Stimulated activated CD4-positive, alpha-beta T cell treated with anti-CD3 and anti-CD28 coated beads, Interleukin-1b, Interleukin-23, amount 100 ng/mL, for 1 hour (primary cell): ENCODE data around the gene SPATC1L.

Experiments used
- DNase-seq, 2 donors: peaks; one replicate each; pipeline ENCODE4 v3.0.0-alpha.2; 2020; ENCODE audit warnings: low read depth in 2 of 2

SPATC1L gene

GRCh38 chr21:46121286-46122221 lies 62.7 kb downstream of the SPATC1L start:
- no peak for DNase-seq

DNA sequence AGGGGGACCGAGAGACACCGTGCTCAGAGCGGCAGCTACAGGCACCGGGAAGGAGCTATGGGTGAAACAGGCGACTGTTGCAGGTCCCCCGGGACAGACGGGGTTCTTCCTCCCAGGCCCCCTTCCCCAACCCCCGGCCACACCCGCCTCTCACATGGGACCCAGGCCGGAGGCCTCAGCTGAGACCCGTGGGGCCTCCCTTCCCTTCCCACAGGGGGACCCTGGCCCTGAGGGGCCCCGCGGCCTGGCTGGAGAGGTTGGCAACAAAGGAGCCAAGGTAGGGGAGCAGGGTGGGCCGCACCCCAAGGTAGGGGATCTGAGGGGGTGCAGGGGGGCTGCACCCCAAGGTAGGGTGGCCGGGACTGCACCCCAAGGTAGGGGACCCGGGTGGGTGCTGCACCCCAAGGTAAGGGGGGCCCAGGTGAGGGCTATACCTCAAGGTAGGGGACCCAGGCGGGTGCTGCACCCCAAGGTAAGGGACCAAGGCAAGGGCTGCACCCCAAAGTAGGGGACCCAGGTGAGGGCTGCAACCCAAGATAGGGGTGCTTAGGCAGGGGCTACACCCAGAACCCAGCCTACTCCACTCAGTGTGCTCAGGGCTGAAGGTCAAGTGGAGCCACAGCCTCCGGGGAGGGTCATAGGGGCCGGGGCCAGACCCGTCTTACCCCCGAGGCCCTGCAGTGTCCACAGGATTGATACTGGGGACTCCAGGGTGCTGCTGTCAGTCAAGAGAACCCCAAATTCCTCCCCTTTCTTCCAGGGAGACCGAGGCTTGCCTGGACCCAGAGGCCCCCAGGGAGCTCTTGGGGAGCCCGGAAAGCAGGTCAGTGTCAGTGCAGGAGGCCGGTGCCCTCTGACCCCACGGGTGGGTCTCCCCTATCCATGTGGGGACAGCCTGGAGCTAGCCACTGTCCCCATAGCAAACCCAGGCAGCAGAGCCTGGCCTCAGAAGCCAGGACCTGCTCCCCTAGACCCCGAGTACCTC lies 63.7 kb downstream of the SPATC1L start:
- DNase-seq: no peak

GRCh38 chr21:46119637-46120271 lies 64.5 kb downstream of the SPATC1L start:
- DNase-seq: no peak

- DNase-seq: no peak
Measured at GRCh38 chr21:46119144-46119636, 65.1 kb downstream of the SPATC1L start.

- no peak for DNase-seq
Measured at GRCh38 chr21:46118316-46119143, 65.7 kb downstream of the SPATC1L start.

DNA sequence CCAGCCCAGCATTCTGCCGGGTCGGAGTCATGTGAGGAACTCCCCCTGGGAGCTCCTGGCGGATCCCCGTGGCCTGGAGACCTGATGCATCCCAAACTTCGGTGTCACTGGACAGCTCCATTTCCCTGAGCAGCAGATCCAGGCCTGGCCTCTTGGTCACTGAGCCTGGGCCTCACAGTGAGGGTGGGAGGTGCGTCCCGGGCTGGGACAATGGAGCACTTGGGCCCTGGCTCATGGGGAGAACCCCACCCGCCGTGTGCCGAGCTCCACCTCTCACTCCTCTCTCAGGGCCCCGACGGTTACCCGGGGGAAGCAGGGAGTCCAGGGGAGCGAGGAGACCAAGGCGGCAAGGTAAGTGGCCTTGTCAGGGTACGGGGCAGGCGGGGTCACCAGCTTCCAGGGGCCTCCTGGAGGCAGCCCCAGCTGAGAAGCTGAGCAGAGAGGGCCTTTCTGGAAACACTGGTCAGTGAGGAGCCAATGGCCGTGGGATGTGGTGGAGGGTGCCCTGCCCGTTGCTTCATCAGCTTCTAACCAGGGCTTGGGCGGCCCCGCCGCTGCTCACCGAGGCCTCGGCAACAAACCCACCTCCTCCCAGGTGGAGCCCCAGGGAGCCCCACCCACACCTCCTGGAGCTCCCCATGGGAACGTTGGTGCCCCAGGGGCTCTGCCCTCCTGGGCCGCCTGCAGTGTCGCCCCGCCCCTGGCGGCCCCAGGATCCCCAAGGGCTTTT lies 66.5 kb downstream of the SPATC1L start:
- no peak for DNase-seq

DNA sequence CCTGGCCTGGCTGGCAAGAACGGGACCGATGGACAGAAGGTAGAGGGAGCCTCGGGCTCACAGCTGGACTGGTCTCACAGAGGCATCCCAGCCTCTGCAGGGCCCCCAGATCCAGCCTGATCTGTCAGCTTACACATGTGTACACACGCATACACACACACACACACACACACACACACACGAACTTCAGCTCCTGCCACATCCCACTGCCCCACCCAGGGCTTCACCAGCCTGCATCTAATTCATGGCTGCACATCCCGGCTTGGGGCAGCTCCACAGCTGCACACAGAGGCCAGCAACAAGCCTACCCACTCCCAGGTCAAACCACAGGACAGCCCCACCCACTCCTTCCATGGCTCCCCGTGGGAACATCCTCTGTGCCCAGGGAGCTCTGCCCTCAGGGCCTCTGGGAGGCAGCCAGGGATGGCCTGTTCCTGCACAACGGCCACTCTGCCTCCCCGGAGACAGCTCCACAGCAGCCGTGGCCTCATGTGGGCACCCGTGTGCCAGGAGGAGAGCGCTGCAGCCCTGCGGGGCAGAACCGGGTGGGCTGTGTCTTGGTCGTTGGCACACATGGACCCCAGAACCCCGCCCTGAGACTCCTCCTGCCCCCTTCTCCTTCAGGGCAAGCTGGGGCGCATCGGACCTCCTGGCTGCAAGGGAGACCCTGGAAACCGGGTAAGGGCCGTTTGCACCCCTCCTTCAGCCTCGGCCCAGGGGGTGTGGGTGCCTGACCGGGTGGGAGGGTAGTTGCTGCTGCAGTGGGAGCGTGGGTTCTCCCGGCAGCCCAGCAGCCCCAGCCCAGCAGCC lies 67.3 kb downstream of the SPATC1L start:
- DNase-seq: no peak

- no peak for DNase-seq
Measured at GRCh38 chr21:46116189-46116775, 68.0 kb downstream of the SPATC1L start.

- DNase-seq: no peak
Measured at GRCh38 chr21:46115441-46116188, 68.6 kb downstream of the SPATC1L start.

GRCh38 chr21:46114963-46115362 lies 69.3 kb downstream of the SPATC1L start:
- no peak for DNase-seq

GRCh38 chr21:46113497-46114176 lies 70.6 kb downstream of the SPATC1L start:
- DNase-seq: no peak

DNA sequence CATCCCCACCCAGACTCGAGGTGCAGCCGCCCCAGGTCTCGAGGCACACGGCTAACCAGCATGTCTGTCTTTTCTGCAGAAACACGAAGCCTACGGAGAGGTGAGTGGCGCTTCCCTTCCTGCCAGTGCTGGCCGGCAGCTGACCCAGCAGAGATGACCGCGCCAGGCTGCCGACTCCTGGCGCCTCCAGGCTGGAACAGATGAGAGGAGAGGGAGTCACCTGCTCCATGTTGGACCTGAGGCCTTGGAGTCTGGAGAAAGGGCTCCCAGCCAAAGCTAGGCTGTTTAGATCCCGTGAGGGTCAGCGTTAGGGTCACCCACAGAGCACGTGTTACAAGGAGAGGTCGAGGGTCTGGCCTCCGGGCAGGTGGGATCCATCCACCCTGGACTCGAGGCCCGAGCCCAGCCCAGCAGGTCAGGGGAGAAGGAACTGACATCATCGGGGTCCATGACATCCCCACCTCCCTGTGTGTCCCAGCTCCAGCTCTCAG lies 71.5 kb downstream of the SPATC1L start:
- no peak for DNase-seq

- no peak for DNase-seq
Measured at GRCh38 chr21:46111857-46112724, 72.2 kb downstream of the SPATC1L start.

DNA sequence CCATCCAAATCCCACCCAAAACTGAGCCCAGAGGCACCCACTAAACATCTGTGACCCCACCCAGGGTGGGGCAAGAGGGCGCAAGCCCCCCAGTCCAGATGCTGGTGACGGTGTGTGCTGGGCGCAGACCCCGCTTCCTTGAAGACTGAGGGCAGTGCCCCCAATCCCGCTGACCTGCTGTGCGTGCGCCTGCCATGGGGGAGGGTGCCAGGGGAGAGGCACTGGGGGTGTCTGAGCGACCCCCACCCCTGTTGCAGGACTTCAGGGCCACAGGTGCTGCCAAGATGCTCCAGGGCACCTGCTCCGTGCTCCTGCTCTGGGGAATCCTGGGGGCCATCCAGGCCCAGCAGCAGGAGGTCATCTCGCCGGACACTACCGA lies 73.1 kb downstream of the SPATC1L start:
- no peak for DNase-seq
